ENCODE data around the gene DYDC1.

Gene DYDC1

GRCh38 chr10:80333983-80334382 is 22.6 kb downstream of the DYDC1 start:
- no peak for DNase-seq
- H3K36me3 ChIP-seq (replicated peaks), result no peaks in the 10 kb centered on the region
- no peaks in the 10 kb centered on the region for H3K27me3 ChIP-seq (replicated peaks)
- H3K4me3 ChIP-seq (ENCODE audit: low read depth, low read length), result no peak overlapping the region
- no peak for TF ChIP-seq CTCF (IDR thresholded peaks at IDR 0.05; ENCODE audit: low read depth, low read length, missing control alignments)
- in situ Hi-C loops (cut with HindIII; ENCODE audit: low pct_ligation_motif_present, low sequenced_read_pairs), result no loop called here
- no peak overlapping the region for H3K27ac ChIP-seq

- no peaks in the 10 kb centered on the region for H3K27me3 ChIP-seq (replicated peaks)
- in situ Hi-C loops (cut with HindIII; ENCODE audit: low pct_ligation_motif_present, low sequenced_read_pairs), result no loop called here
- H3K27ac ChIP-seq, result no peak overlapping the region
- DNase-seq, result no peak
- no peak overlapping the region for H3K4me3 ChIP-seq (ENCODE audit: low read depth, low read length)
- H3K36me3 ChIP-seq (replicated peaks), result no peaks in the 10 kb centered on the region
- TF ChIP-seq CTCF (IDR thresholded peaks at IDR 0.05; ENCODE audit: low read depth, low read length, missing control alignments), result no peak
Observed at GRCh38 chr10:80324891-80325364, 31.6 kb downstream of the DYDC1 start.

GRCh38 chr10:80324086-80324485 is 32.5 kb downstream of the DYDC1 start:
- Histone ChIP-seq H3K36me3 (replicated peaks) (no peaks in the 10 kb centered on the region), H3K27me3 (replicated peaks) (no peaks in the 10 kb centered on the region), H3K4me3 (ENCODE audit: low read depth, low read length) (no peak overlapping the region), H3K27ac (no peak overlapping the region)
- in situ Hi-C loops (cut with HindIII; ENCODE audit: low pct_ligation_motif_present, low sequenced_read_pairs), result no loop called here
- no peak for TF ChIP-seq CTCF (IDR thresholded peaks at IDR 0.05; ENCODE audit: low read depth, low read length, missing control alignments)
- DNase-seq, result peak; percentile 36

- in situ Hi-C loops (cut with HindIII; ENCODE audit: low pct_ligation_motif_present, low sequenced_read_pairs), result no loop called here
- no peak for DNase-seq
Observed at GRCh38 chr10:80323311-80323710, 33.2 kb downstream of the DYDC1 start.

GRCh38 chr10:80322711-80323110 is 33.8 kb downstream of the DYDC1 start:
- H3K27me3 ChIP-seq (replicated peaks), result no peaks in the 10 kb centered on the region
- in situ Hi-C loops (cut with HindIII; ENCODE audit: low pct_ligation_motif_present, low sequenced_read_pairs), result no loop called here
- no peak overlapping the region for H3K4me3 ChIP-seq (ENCODE audit: low read depth, low read length)
- H3K36me3 ChIP-seq (replicated peaks), result no peaks in the 10 kb centered on the region
- H3K27ac ChIP-seq, result no peak overlapping the region
- no peak for DNase-seq
- no peak for TF ChIP-seq CTCF (IDR thresholded peaks at IDR 0.05; ENCODE audit: low read depth, low read length, missing control alignments)

More at GRCh38 chr10:80323311-80323710, 33.2 kb downstream of the DYDC1 start:
- Histone ChIP-seq H3K27me3 (replicated peaks) (no peaks in the 10 kb centered on the region), H3K36me3 (replicated peaks) (no peaks in the 10 kb centered on the region), H3K4me3 (ENCODE audit: low read depth, low read length) (no peak overlapping the region), H3K27ac (no peak overlapping the region)
- TF ChIP-seq CTCF (IDR thresholded peaks at IDR 0.05; ENCODE audit: low read depth, low read length, missing control alignments), result no peak

- DNase-seq, result no peak
- TF ChIP-seq CTCF (IDR thresholded peaks at IDR 0.05; ENCODE audit: low read depth, low read length, missing control alignments), result no peak
- Histone ChIP-seq H3K36me3 (replicated peaks) (no peaks in the 10 kb centered on the region), H3K27me3 (replicated peaks) (no peaks in the 10 kb centered on the region), H3K27ac (no peak overlapping the region), H3K4me3 (ENCODE audit: low read depth, low read length) (no peak overlapping the region)
- in situ Hi-C loops (cut with HindIII; ENCODE audit: low pct_ligation_motif_present, low sequenced_read_pairs), result no loop called here
Observed at GRCh38 chr10:80322158-80322557, 34.4 kb downstream of the DYDC1 start.
